HEK293 (cell line): ENCODE results near the gene MATCAP1.

Experiments
- BCL11B ChIP-seq: fragments of 450-650 bp; formaldehyde crosslinking; IDR thresholded peaks from 2 replicates; pipeline ENCODE4 v1.5.1; 2016; ENCODE audit warnings: low read depth, missing biosample characterization, missing genetic modification characterization
- GLI2 ChIP-seq: fragments of 450-650 bp; formaldehyde crosslinking; IDR thresholded peaks from 2 replicates; pipeline ENCODE4; 2017; ENCODE audit warnings: missing biosample characterization, missing genetic modification characterization, low read depth, borderline replicate concordance
- GLI4 ChIP-seq: fragments of 450-650 bp; formaldehyde crosslinking; IDR thresholded peaks from 2 replicates; pipeline ENCODE4 v1.5.1; 2016; ENCODE audit warnings: missing biosample characterization, missing genetic modification characterization
- INSM2 ChIP-seq: fragments of 450-650 bp; formaldehyde crosslinking; IDR thresholded peaks from 2 replicates; pipeline ENCODE4 v1.5.1; 2016; ENCODE audit warnings: missing biosample characterization, missing genetic modification characterization
- KLF9 ChIP-seq: fragments of 450-650 bp; formaldehyde crosslinking; IDR thresholded peaks from 2 replicates; pipeline ENCODE4 v1.5.1; 2016; ENCODE audit warnings: missing biosample characterization, missing genetic modification characterization, low read depth
- MZF1 ChIP-seq: fragments of 450-650 bp; formaldehyde crosslinking; IDR thresholded peaks from 2 replicates; pipeline ENCODE4 v1.5.1; 2017; ENCODE audit warnings: missing biosample characterization, missing genetic modification characterization, borderline replicate concordance
- PRDM2 ChIP-seq: fragments of 450-650 bp; formaldehyde crosslinking; IDR thresholded peaks from 2 replicates; pipeline ENCODE4 v1.5.1; 2016; ENCODE audit warnings: missing biosample characterization, missing genetic modification characterization, borderline replicate concordance
- SCRT1 ChIP-seq: fragments of 450-650 bp; formaldehyde crosslinking; IDR thresholded peaks from 2 replicates; pipeline ENCODE4 v1.5.1; 2016; ENCODE audit warnings: missing biosample characterization, missing genetic modification characterization, borderline replicate concordance
- TSHZ1 ChIP-seq: fragments of 450-650 bp; formaldehyde crosslinking; IDR thresholded peaks from 2 replicates; pipeline ENCODE4 v1.5.1; 2016; ENCODE audit warnings: missing biosample characterization, missing genetic modification characterization, borderline replicate concordance
- ZBTB26 ChIP-seq: fragments of 450-650 bp; formaldehyde crosslinking; optimal IDR thresholded peaks from 2 replicates; pipeline ENCODE3; 2016; ENCODE audit warnings: missing biosample characterization, mild to moderate bottlenecking, missing genetic modification characterization
- ZBTB44 ChIP-seq: fragments of 450-650 bp; IDR thresholded peaks from 2 replicates; pipeline ENCODE4 v1.5.1; 2018; ENCODE audit warnings: missing biosample characterization, mild to moderate bottlenecking, missing genetic modification characterization
- ZFP37 ChIP-seq: fragments of 450-650 bp; formaldehyde crosslinking; IDR thresholded peaks from 2 replicates; pipeline ENCODE4 v1.5.1; 2016; ENCODE audit warnings: missing biosample characterization, missing genetic modification characterization
- ZNF121 ChIP-seq: fragments of 450-650 bp; formaldehyde crosslinking; IDR thresholded peaks from 2 replicates; pipeline ENCODE4 v1.5.1; 2016; ENCODE audit warnings: missing biosample characterization, missing genetic modification characterization
- ZNF16 ChIP-seq: fragments of 450-650 bp; formaldehyde crosslinking; IDR thresholded peaks from 2 replicates; pipeline ENCODE4 v1.5.1; 2016; ENCODE audit warnings: low read depth, missing biosample characterization, missing genetic modification characterization
- ZNF202 ChIP-seq: fragments of 450-650 bp; formaldehyde crosslinking; IDR thresholded peaks from 2 replicates; pipeline ENCODE4 v1.5.1; 2016; ENCODE audit warnings: missing biosample characterization, missing genetic modification characterization, borderline replicate concordance
- ZNF223 ChIP-seq: fragments of 450-650 bp; formaldehyde crosslinking; IDR thresholded peaks from 2 replicates; pipeline ENCODE4 v1.5.1; 2016; ENCODE audit warnings: missing biosample characterization, missing genetic modification characterization
- ZNF239 ChIP-seq: fragments of 450-650 bp; formaldehyde crosslinking; IDR thresholded peaks from 2 replicates; pipeline ENCODE4 v1.5.1; 2016; ENCODE audit warnings: missing biosample characterization, missing genetic modification characterization
- ZNF280C ChIP-seq: fragments of 450-650 bp; formaldehyde crosslinking; IDR thresholded peaks from 2 replicates; pipeline ENCODE4 v1.5.1; 2016; ENCODE audit warnings: missing biosample characterization, missing genetic modification characterization
- ZNF311 ChIP-seq: fragments of 450-650 bp; formaldehyde crosslinking; IDR thresholded peaks from 2 replicates; pipeline ENCODE4 v1.5.1; 2017; ENCODE audit warnings: missing biosample characterization, missing genetic modification characterization, borderline replicate concordance
- ZNF341 ChIP-seq: fragments of 450-650 bp; formaldehyde crosslinking; IDR thresholded peaks from 2 replicates; pipeline ENCODE4; 2016; ENCODE audit warnings: low read depth, missing biosample characterization, missing genetic modification characterization
- ZNF394 ChIP-seq: fragments of 450-650 bp; formaldehyde crosslinking; IDR thresholded peaks from 2 replicates; pipeline ENCODE4 v1.5.1; 2016; ENCODE audit warnings: missing biosample characterization, missing genetic modification characterization, mild to moderate bottlenecking, moderate library complexity, borderline replicate concordance
- ZNF600 ChIP-seq: fragments of 450-650 bp; formaldehyde crosslinking; IDR thresholded peaks from 2 replicates; pipeline ENCODE4 v1.5.1; 2016; ENCODE audit warnings: missing biosample characterization, missing genetic modification characterization
- ZNF777 ChIP-seq: fragments of 450-650 bp; formaldehyde crosslinking; IDR thresholded peaks from 2 replicates; pipeline ENCODE4 v1.5.1; 2017; ENCODE audit warnings: missing biosample characterization, missing genetic modification characterization, borderline replicate concordance

Gene MATCAP1

GRCh38 chr16:67191995-67192681 lies 8.4 kb upstream of the MATCAP1 start, which contains the start of gene E2F4 (continued):
- no peak for TF ChIP-seq PRDM2
- no peak for TF ChIP-seq GLI2 (tag by site-specific recombination)
- TF ChIP-seq ZNF223 (tag by site-specific recombination), result no peak
- TF ChIP-seq INSM2 (tag by site-specific recombination), result no peak
- no peak for TF ChIP-seq ZBTB26 (tag by site-specific recombination)
- no peak for TF ChIP-seq ZNF311
- TF ChIP-seq KLF9 (tag by site-specific recombination), result no peak
- no peak for TF ChIP-seq MZF1
- TF ChIP-seq ZNF777, result no peak
- no peak for TF ChIP-seq SCRT1
- no peak for TF ChIP-seq ZNF16 (tag by site-specific recombination)
- TF ChIP-seq ZNF121 (tag by site-specific recombination), result no peak
- TF ChIP-seq GLI4 (tag by site-specific recombination), result no peak
- no peak for TF ChIP-seq ZNF202 (tag by site-specific recombination)
- no peak for TF ChIP-seq ZNF341 (tag by site-specific recombination)
- TF ChIP-seq ZNF239 (tag by site-specific recombination), result no peak
- TF ChIP-seq ZBTB44 (tag by site-specific recombination), result peak; percentile 4; the same call in 1 of the 2 replicates
- TF ChIP-seq BCL11B (tag by site-specific recombination), result no peak
- no peak for TF ChIP-seq ZNF280C (tag by site-specific recombination)
- no peak for TF ChIP-seq ZNF600 (tag by site-specific recombination)
- no peak for TF ChIP-seq TSHZ1 (tag by site-specific recombination)
- TF ChIP-seq ZFP37 (tag by site-specific recombination), result no peak
- TF ChIP-seq ZNF394, result no peak
